Endodermal cell (in vitro differentiated cells): ENCODE measurements around the gene ECI2. TPM values are rescaled to one million over a fixed set of nuclear protein-coding genes. Genes with fewer than 3 reads are reported as not detected.

Experiments
- DNase-seq: peaks from one replicate; pipeline ENCODE4 v3.0.0-alpha.2; 2017
- H3K27ac ChIP-seq: 2 replicates; pipeline ENCODE4 v1.5.1; 2013; ENCODE audit warnings: mild to moderate bottlenecking, low read depth, low read length, moderate library complexity
- H3K27me3 ChIP-seq: 2 replicates; pipeline ENCODE4 v1.6.1; 2013; ENCODE audit warnings: mild to moderate bottlenecking, low read length, moderate library complexity; ENCODE audit not compliant: insufficient read depth, control insufficient read depth, poor library complexity, severe bottlenecking
- H3K36me3 ChIP-seq: 2 replicates; pipeline ENCODE4 v1.7.0; 2013; ENCODE audit warnings: mild to moderate bottlenecking, low read length, moderate library complexity; ENCODE audit not compliant: control insufficient read depth, insufficient read depth
- H3K4me1 ChIP-seq: one replicate; pipeline ENCODE4 v1.7.0; 2013; ENCODE audit warnings: low read length; ENCODE audit not compliant: control insufficient read depth, insufficient read depth
- H3K4me3 ChIP-seq: 2 replicates; pipeline ENCODE4 v1.5.1; 2013; ENCODE audit warnings: mild to moderate bottlenecking, low read length, moderate library complexity
- H3K9ac ChIP-seq: 2 replicates; pipeline ENCODE4 v1.6.1; 2013; ENCODE audit warnings: mild to moderate bottlenecking, low read length, moderate library complexity; ENCODE audit not compliant: poor library complexity, severe bottlenecking; ENCODE audit errors: extremely low read depth
- H3K9me3 ChIP-seq: 2 replicates; pipeline ENCODE4 v1.6.1; 2013; ENCODE audit warnings: mild to moderate bottlenecking, low read length, moderate library complexity; ENCODE audit not compliant: control insufficient read depth
- H3K27ac Mint-ChIP-seq: 2 replicates; pipeline ENCODE4 v1.8.0; 2020; ENCODE audit warnings: mixed read lengths
- H3K27me3 Mint-ChIP-seq: 2 replicates; pipeline ENCODE4 v1.8.0; 2021; ENCODE audit warnings: mild to moderate bottlenecking, mixed read lengths; ENCODE audit not compliant: insufficient read depth
- H3K36me3 Mint-ChIP-seq: 2 replicates; pipeline ENCODE4 v1.8.0; 2020; ENCODE audit warnings: low read depth, mixed read lengths
- H3K4me1 Mint-ChIP-seq: 2 replicates; pipeline ENCODE4 v1.8.0; 2020; ENCODE audit warnings: mixed read lengths
- H3K4me3 Mint-ChIP-seq: 2 replicates; pipeline ENCODE4 v1.8.0; 2020; ENCODE audit warnings: mild to moderate bottlenecking, moderate library complexity, mixed read lengths
- H3K9me3 Mint-ChIP-seq: 2 replicates; pipeline ENCODE4 v1.8.0; 2020; ENCODE audit warnings: mild to moderate bottlenecking, mixed read lengths
- WGBS, 2 experiments: methylation state at CpG; one replicate each; pipeline versions ENCODE4 v1.1.5 to v1.1.7; 2013; ENCODE audit warnings: missing lambda C conversion rate in 2 of 2, mixed read lengths in 1 of 2; ENCODE audit not compliant: insufficient coverage in 1 of 2, insufficient read length in 1 of 2; 5-methylcytosine and 5-hydroxymethylcytosine counted together
- total RNA-seq, 2 donors: library from RNA; stranded (reverse); fragmentation: NEBNext Ultra II Directional in 1 of 2; extraction: Animal tissue kit (Norgen Biotek cat#: 25700) in 1 of 2; gene quantifications; 2 replicates in 1 of 2; 3 replicates in 1 of 2; pipeline ENCODE4 v1.2.1, GENCODE V29; 2021
- TF ChIP-seq, protein P1 (sequence below): fragments of 200-600 bp; sonication (generic); conservative IDR thresholded peaks from 2 replicates; pipeline ENCODE4 v1.5.0; 2021; ENCODE audit warnings: antibody characterized with exemption, mild to moderate bottlenecking

The ECI2 gene
- total RNA-seq, 2 donors from 2014 or later, result 40.4 to 58.2 TPM

DNA sequence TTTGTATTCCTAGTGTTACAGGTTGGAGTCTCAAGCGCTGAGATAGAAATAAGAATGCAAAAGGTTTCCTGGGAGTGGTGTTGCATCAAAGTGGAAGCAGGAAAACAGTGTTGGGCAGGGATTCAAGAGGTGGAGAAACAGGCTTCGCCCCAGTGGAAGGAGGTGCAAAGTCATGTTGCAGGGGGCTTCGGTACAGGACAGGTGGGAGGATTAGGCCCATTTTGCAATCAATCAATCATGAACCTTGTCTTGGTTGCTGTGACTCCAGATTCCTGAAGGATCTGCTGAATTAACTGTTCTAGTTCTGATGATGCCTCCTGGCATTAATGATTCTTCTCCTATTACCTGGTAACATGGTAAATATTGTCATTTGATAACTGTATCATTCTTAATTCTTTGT, 34.1 kb downstream of the ECI2 start:
- 75 to 77% methylated on average over 3 of the region's 3 CpGs for WGBS, 2 experiments
- no peaks in the 10 kb centered on the region for H3K9me3 ChIP-seq
- no peak overlapping the region for H3K4me3 Mint-ChIP-seq
- no peaks in the 10 kb centered on the region for H3K36me3 ChIP-seq
- H3K36me3 Mint-ChIP-seq, result no peaks in the 10 kb centered on the region
- no peak for DNase-seq
- no peak overlapping the region for H3K27ac Mint-ChIP-seq
- H3K4me3 ChIP-seq, result no peak overlapping the region
- no peaks in the 10 kb centered on the region for H3K27me3 Mint-ChIP-seq
- H3K4me1 ChIP-seq, result no peaks in the 10 kb centered on the region
- H3K9ac ChIP-seq, result no peak overlapping the region
- TF ChIP-seq, protein P1, sequence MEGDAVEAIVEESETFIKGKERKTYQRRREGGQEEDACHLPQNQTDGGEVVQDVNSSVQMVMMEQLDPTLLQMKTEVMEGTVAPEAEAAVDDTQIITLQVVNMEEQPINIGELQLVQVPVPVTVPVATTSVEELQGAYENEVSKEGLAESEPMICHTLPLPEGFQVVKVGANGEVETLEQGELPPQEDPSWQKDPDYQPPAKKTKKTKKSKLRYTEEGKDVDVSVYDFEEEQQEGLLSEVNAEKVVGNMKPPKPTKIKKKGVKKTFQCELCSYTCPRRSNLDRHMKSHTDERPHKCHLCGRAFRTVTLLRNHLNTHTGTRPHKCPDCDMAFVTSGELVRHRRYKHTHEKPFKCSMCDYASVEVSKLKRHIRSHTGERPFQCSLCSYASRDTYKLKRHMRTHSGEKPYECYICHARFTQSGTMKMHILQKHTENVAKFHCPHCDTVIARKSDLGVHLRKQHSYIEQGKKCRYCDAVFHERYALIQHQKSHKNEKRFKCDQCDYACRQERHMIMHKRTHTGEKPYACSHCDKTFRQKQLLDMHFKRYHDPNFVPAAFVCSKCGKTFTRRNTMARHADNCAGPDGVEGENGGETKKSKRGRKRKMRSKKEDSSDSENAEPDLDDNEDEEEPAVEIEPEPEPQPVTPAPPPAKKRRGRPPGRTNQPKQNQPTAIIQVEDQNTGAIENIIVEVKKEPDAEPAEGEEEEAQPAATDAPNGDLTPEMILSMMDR, result no peak
- H3K27ac ChIP-seq, result no peak overlapping the region
- H3K4me1 Mint-ChIP-seq, result peaks cover 17% of the 10 kb centered on the region
- no peaks in the 10 kb centered on the region for H3K27me3 ChIP-seq
- no peaks in the 10 kb centered on the region for H3K9me3 Mint-ChIP-seq

DNA sequence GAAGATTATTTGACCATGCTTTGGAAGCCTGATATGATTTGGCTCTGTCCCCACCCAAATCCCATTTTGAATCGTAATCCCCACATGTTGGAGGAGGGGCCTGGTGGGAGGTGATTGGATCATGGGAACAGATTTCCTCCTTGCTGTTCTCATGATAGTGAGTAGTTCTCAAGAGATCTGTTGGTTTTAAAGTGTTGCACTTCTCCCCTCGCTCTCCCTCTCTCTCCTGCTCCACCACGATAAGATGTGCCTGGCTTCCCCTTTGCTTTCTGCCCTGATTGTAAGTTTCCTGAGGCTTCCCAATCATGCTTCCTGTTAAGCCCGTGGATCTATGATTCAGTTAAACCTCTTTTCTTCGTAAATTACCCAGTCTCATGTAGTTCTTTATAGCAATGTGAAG, 34.7 kb downstream of the ECI2 start:
- TF ChIP-seq, protein P1, result no peak
- Histone ChIP-seq H3K9me3 (no peaks in the 10 kb centered on the region), H3K27me3 (no peaks in the 10 kb centered on the region), H3K36me3 (no peaks in the 10 kb centered on the region), H3K9ac (no peak overlapping the region), H3K4me1 (no peaks in the 10 kb centered on the region), H3K27ac (no peak overlapping the region), H3K4me3 (no peak overlapping the region)
- H3K4me3 Mint-ChIP-seq, result no peak overlapping the region
- no peak overlapping the region for H3K27ac Mint-ChIP-seq
- H3K36me3 Mint-ChIP-seq, result no peaks in the 10 kb centered on the region
- DNase-seq, result no peak
- H3K27me3 Mint-ChIP-seq, result no peaks in the 10 kb centered on the region
- peaks cover 11% of the 10 kb centered on the region for H3K4me1 Mint-ChIP-seq
- no peaks in the 10 kb centered on the region for H3K9me3 Mint-ChIP-seq
- WGBS, 2 experiments, result 90 to 95% methylated on average over 3 to 5 of the region's 5 CpGs

DNA sequence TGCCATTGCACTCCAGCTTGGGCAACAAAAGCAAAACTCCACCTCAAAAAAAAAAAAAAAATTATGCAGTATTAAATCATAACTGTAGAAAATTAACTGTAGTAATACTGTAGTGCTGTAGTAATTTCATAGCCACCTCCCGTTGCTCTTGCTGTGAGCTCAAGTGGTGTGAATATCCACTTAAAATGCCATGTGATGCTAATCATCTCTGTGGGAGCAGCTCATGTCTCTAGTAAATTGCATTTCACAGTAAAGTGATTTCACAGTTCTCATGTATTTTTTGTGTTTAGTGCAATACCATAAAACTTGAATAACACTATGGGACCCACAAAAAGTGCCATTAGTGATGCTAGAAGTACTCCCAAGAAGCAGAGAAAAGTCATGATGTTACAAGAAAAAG, 42.1 kb downstream of the ECI2 start:
- Histone ChIP-seq H3K27ac (no peak overlapping the region), H3K36me3 (no peaks in the 10 kb centered on the region), H3K9ac (no peak overlapping the region), H3K4me3 (no peak overlapping the region), H3K27me3 (no peaks in the 10 kb centered on the region), H3K9me3 (no peaks in the 10 kb centered on the region), H3K4me1 (no peaks in the 10 kb centered on the region)
- Mint-ChIP-seq H3K4me1 (no peaks in the 10 kb centered on the region), H3K27me3 (no peaks in the 10 kb centered on the region), H3K27ac (no peak overlapping the region), H3K36me3 (no peaks in the 10 kb centered on the region), H3K4me3 (no peak overlapping the region), H3K9me3 (no peaks in the 10 kb centered on the region)
- DNase-seq, result no peak
- WGBS, 2 experiments, result 83% methylated on average over 1 of the region's 1 CpG; no CpG with 5 or more reads in 1 of the 2 experiments
- TF ChIP-seq, protein P1, result no peak
